ENCODE results near the gene B4GALNT3.

GRCh38 chr12:562634-563033 is 102.9 kb downstream of the B4GALNT3 start:
- TF ChIP-seq SIN3A (IDR thresholded peaks at IDR 0.05; ENCODE audit: low read depth, low read length) (no peak), ASH2L (IDR thresholded peaks at IDR 0.05; ENCODE audit: borderline replicate concordance, low read depth) (no peak), KDM1A (IDR thresholded peaks at IDR 0.05; ENCODE audit: borderline replicate concordance) (no peak)

All from GM12878 (cell line).